ENCODE data around the gene ANXA2R.
"Not testable (repeated sequence)": the region's sequence is repeated elsewhere in the genome, so short reads cannot be mapped to it uniquely, and the experiment has no call there.

ANXA2R gene

GRCh38 chr5:43060020-43060419 lies 19.9 kb upstream of the ANXA2R start:
- DNase-seq, result not testable (repeated sequence)

GRCh38 chr5:43055098-43055497 lies 15.0 kb upstream of the ANXA2R start:
- DNase-seq, result not testable (repeated sequence)

GRCh38 chr5:43051684-43052083 lies 11.6 kb upstream of the ANXA2R start:
- no peak for DNase-seq

- no peak for DNase-seq
These were observed 10.3 kb upstream of the ANXA2R start for GRCh38 chr5:43050384-43050783.

GRCh38 chr5:43049236-43049635 lies 9.1 kb upstream of the ANXA2R start:
- DNase-seq, result no peak

GRCh38 chr5:43046474-43046873 lies 6.4 kb upstream of the ANXA2R start:
- DNase-seq, result no peak

GRCh38 chr5:43045236-43045635 lies 5.1 kb upstream of the ANXA2R start:
- no peak for DNase-seq

GRCh38 chr5:43044181-43044914 lies 4.2 kb upstream of the ANXA2R start:
- DNase-seq, result no peak

GRCh38 chr5:43043400-43043756 lies 3.3 kb upstream of the ANXA2R start:
- DNase-seq, result no peak

- DNase-seq, result peak; percentile 70 to 71
These were observed 2.7 kb upstream of the ANXA2R start for GRCh38 chr5:43042626-43043399.

- DNase-seq, result peak; percentile 95 to 96
These were observed 2.1 kb upstream of the ANXA2R start for GRCh38 chr5:43042176-43042625.

GRCh38 chr5:43041669-43042175 lies 1.6 kb upstream of the ANXA2R start:
- DNase-seq, result peak; percentile 91 to 94

- DNase-seq, result no peak
These were observed 1.1 kb upstream of the ANXA2R start for GRCh38 chr5:43041110-43041668.

GRCh38 chr5:43039471-43040286 lies 440 bp downstream of the ANXA2R start:
- peak; percentile 71 to 73 for DNase-seq

GRCh38 chr5:43039152-43039470 lies 1.0 kb downstream of the ANXA2R start:
- DNase-seq, result no peak

GRCh38 chr5:43038496-43038989 lies 1.6 kb downstream of the ANXA2R start:
- no peak for DNase-seq

- peak; percentile 34 to 54 for DNase-seq
These were observed 2.3 kb downstream of the ANXA2R start for GRCh38 chr5:43037636-43038495.

GRCh38 chr5:43036856-43037635 lies 3.1 kb downstream of the ANXA2R start:
- DNase-seq, result peak; percentile 10 to 17

GRCh38 chr5:43036409-43036808 lies 3.7 kb downstream of the ANXA2R start:
- no peak for DNase-seq

GRCh38 chr5:43034591-43034968 lies 5.5 kb downstream of the ANXA2R start:
- DNase-seq, result no peak
